Ovary (tissue), 9 donors: Measurements from ENCODE around the gene GPR89B. TPM values are rescaled to one million over a fixed set of nuclear protein-coding genes. Genes with fewer than 3 reads are reported as not detected.

Experiments
- DNase-seq, 5 donors: peaks; one replicate each; pipeline ENCODE4 v3.0.0-alpha.2; 2019 to 2020
- H3K27ac ChIP-seq, 2 donors: fragments of 200-600 bp; one replicate each; pipeline versions ENCODE4 v1.5.1 to v1.8.0; 2019 to 2022
- H3K27me3 ChIP-seq: fragments of 200-600 bp; one replicate; pipeline ENCODE4 v1.8.0; 2022
- H3K36me3 ChIP-seq: fragments of 200-600 bp; sonication (generic); one replicate; pipeline ENCODE4 v1.5.1; 2019
- H3K4me1 ChIP-seq: one replicate; pipeline ENCODE4 v1.8.1; 2013; ENCODE audit warnings: mild to moderate bottlenecking, moderate library complexity; ENCODE audit not compliant: insufficient read depth
- H3K4me3 ChIP-seq: fragments of 200-600 bp; sonication (generic); one replicate; pipeline ENCODE4 v1.5.1; 2017
- H3K9me3 ChIP-seq, 2 donors: fragments of 200-600 bp in 1 of 2; sonication (generic) in 1 of 2; one replicate each; pipeline versions ENCODE4 v1.5.1 to v1.8.1; 2013 to 2019; ENCODE audit warnings: mild to moderate bottlenecking in 1 of 2, moderate library complexity in 1 of 2
- EP300 ChIP-seq: sonication (generic); formaldehyde crosslinking; IDR thresholded peaks from one replicate; pipeline ENCODE4 v1.6.1; 2017; ENCODE audit warnings: antibody characterized with exemption
- POLR2A ChIP-seq: fragments of 450-650 bp; IDR thresholded peaks from one replicate; pipeline ENCODE4 v1.6.1; 2017; ENCODE audit warnings: antibody characterized with exemption, mild to moderate bottlenecking, moderate library complexity
- WGBS, 3 donors: extraction: QIAGEN DNeasy Blood & Tissue Kit in 1 of 3; methylation state at CpG; one replicate each; pipeline versions ENCODE4 v1.1.5 to v1.1.7; 2013 to 2017; 5-methylcytosine and 5-hydroxymethylcytosine counted together
- intact Hi-C, 4 donors: fragments of 100-400 bp; cut with DNase I; formaldehyde crosslinking; loops; one replicate each; pipeline versions ENCODE4 v1.11.0 to v1.15.1; 2022 to 2023
- polyA plus RNA-seq, 2 donors: library from polyadenylated mRNA; stranded (reverse); fragments of 200-250 nt in 1 of 2; fragments of 350-450 nt in 1 of 2; fragmentation: Illumina TruSeq in 1 of 2; extraction: RNeasy Lipid Tissue Mini Kit (QIAGEN cat#74804) in 1 of 2; gene quantifications; one replicate each; pipeline ENCODE4 v1.2.3, GENCODE V29; 2013 to 2014
- total RNA-seq, 7 donors: library from RNA; depleted of rRNA in 2 of 7; stranded (reverse); fragments of >200 nt in 2 of 7; fragmentation: NEBNext Ultra II Directional in 3 of 7; extraction: Animal tissue kit (Norgen Biotek cat#: 25700) in 3 of 7; gene quantifications; one replicate each; pipeline versions ENCODE4 v1.1.0 to v1.2.4, GENCODE V29; 2016 to 2023
- TF ChIP-seq, protein P1 (sequence below), 3 donors: fragments of 450-650 bp in 2 of 3; fragments of 200-600 bp in 1 of 3; IDR thresholded peaks; one replicate each; pipeline versions ENCODE4 v1.5.1 to v1.8.0; 2016 to 2022; ENCODE audit warnings: antibody characterized with exemption in 3 of 3, mild to moderate bottlenecking in 1 of 3
- donor health status: DM: no; HTN: no; CAD: no; lungs with moderate emphysema.
- donor health status: DM: no; HTN: no; CAD: no.
- donor health status: Bipolar disorder and iron deficiency.
- donor health status: DM: yes; HTN: yes; CAD: no.
- donor health status: DM: no; HTN: no; CAD: no.
- donor health status: DM: yes; HTN: yes; CAD: no.

GPR89B gene
- total and polyA plus RNA-seq, 9 donors = 7.5 to 17.6 (median 13.7) TPM

DNA sequence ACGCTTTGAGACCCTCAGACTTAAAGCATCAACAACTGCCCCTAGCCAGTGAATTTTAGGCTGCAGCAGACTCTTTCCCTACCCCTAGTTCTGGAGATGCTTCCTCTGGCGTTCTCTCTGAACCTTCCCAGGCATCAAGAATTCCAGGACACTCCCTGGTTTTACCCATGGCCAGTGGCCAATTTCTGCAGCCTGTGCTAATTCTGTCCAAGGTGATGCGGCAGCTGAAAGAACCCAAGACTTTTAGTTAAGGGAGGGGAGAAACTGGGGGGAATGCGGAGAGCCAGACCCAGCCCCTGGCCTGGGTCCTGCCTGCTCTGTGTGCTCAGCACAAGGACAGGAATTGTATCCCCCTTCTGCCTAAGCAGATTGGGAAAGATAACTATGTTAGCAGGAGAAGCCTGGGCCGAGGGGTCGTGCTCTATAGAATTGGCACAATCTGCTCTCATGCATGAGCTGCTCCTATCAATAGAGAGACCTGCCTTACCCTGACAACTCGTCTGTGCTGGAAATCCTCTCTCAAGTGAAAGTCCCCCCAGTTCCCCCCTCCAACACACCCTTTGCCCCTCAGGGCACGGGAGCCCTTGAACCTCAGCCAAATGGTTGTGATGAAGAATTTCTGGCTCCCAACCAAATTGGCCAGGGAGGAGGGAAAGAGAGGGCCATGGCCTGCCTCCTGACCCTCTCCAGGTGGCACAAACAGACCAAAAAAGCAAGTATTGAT lies 31.0 kb upstream of the GPR89B start:
- DNase-seq = no peak
- intact Hi-C loops = no loop called here
- no peaks in the 10 kb centered on the region for H3K4me1 ChIP-seq
- 30 to 33% (median 30%) methylated on average over 8 of the region's 8 CpGs for WGBS, 3 donors
- TF ChIP-seq, protein P1, sequence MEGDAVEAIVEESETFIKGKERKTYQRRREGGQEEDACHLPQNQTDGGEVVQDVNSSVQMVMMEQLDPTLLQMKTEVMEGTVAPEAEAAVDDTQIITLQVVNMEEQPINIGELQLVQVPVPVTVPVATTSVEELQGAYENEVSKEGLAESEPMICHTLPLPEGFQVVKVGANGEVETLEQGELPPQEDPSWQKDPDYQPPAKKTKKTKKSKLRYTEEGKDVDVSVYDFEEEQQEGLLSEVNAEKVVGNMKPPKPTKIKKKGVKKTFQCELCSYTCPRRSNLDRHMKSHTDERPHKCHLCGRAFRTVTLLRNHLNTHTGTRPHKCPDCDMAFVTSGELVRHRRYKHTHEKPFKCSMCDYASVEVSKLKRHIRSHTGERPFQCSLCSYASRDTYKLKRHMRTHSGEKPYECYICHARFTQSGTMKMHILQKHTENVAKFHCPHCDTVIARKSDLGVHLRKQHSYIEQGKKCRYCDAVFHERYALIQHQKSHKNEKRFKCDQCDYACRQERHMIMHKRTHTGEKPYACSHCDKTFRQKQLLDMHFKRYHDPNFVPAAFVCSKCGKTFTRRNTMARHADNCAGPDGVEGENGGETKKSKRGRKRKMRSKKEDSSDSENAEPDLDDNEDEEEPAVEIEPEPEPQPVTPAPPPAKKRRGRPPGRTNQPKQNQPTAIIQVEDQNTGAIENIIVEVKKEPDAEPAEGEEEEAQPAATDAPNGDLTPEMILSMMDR (IDR thresholded peaks at IDR 0.05) = no peak
- TF ChIP-seq EP300 (no peak), POLR2A (no peak)
- no peaks in the 10 kb centered on the region for H3K36me3 ChIP-seq
- H3K4me3 ChIP-seq = no peak overlapping the region
- H3K27ac ChIP-seq = no peak overlapping the region
- no peaks in the 10 kb centered on the region for H3K9me3 ChIP-seq
- no peaks in the 10 kb centered on the region for H3K27me3 ChIP-seq

DNA sequence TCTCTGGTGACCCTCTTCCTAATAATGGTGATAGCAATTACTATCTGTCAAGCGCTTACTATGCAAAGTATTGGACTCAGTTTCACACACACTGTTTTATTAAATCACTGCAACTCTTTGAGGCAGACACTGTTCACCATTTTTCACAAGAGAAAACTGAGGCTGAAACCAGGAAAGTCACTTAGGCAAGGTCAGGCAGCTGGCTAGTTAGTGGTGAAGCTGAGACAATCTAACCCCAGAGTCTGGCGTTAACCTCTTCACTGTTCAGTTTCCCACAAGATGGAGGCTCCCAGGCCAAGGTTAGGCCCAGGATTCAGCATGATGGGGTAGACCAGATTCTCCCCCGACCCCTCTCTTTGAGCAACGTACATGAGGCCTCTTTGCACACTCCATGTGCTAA lies 30.4 kb upstream of the GPR89B start:
- no peaks in the 10 kb centered on the region for H3K27me3 ChIP-seq
- no peaks in the 10 kb centered on the region for H3K4me1 ChIP-seq
- intact Hi-C loops = no loop called here
- H3K4me3 ChIP-seq = no peak overlapping the region
- no peak overlapping the region for H3K27ac ChIP-seq
- no peak for DNase-seq
- no peaks in the 10 kb centered on the region for H3K9me3 ChIP-seq
- TF ChIP-seq POLR2A (no peak), EP300 (no peak)
- TF ChIP-seq, protein P1 (IDR thresholded peaks at IDR 0.05) = no peak
- WGBS, 3 donors = 79 to 91% (median 79%) methylated on average over 4 of the region's 4 CpGs
- H3K36me3 ChIP-seq = no peaks in the 10 kb centered on the region

DNA sequence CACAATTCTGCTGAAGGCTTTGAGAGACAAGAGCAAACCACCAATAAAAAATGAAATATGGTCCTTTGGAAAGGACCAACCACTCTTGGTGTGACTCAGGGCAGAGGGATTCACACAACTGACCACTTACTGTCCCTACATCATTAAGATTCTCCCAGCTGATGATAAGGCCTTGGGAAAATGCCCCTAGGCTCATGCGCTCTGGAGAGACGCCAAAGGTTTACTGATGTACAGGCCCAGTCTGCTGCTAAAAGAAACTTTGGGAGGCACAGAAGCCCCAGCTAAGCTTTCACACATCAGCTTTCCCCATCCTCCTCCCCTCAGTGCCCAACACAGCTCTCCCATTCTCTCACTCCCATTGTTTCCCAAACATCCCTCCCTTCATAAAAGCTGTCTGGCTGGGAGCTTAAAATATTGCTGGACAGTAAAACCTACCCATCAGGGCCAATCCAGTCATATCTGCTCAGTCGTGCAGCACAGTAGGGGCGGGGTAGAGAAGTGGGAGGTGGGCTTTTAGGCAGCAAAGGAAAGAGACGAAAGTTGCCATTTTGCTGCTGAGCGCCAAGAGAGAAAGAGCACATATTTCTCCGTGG lies 25.9 kb upstream of the GPR89B start, which contains the start of gene GJA8:
Gene GJA8 (plus strand): TSS at position 543 of the 593 bp plus-strand sequence. CDS start 5,161 bp downstream, outside the sequence.
- TF ChIP-seq, protein P1 (IDR thresholded peaks at IDR 0.05) = no peak
- TF ChIP-seq EP300 = no peak
- TF ChIP-seq POLR2A = no peak
- no peaks in the 10 kb centered on the region for H3K36me3 ChIP-seq
- no peak within 1 kb of the TSS for H3K27ac ChIP-seq
- intact Hi-C loops = no loop called here
- DNase-seq = no peak
- no peaks in the 10 kb centered on the region for H3K9me3 ChIP-seq
- H3K4me1 ChIP-seq = no peaks in the 10 kb centered on the region
- H3K27me3 ChIP-seq = no peaks in the 10 kb centered on the region
- H3K4me3 ChIP-seq = no peak within 1 kb of the TSS
- WGBS, 3 donors = 65 to 76% (median 70%) methylated on average over 7 of the region's 7 CpGs

DNA sequence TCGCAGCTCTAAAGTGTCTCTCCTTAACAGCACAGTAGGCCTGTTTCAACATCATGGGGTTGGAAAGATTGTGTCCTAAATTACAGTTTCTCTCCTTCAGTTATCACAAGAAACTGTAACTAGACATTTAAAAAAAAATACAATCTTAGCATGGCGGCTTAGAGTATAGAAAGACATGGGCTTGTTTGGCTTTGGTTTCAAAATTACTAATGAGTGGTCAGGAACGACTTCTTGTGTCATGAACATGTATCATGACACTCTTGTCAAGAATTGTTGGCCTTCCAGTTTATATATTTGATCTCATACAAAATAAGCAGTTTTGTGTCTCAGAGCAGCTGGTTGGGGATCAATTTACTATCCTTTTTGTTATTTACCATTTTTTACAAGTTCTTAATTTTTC lies 23.5 kb upstream of the GPR89B start:
- H3K4me3 ChIP-seq = no peak overlapping the region
- H3K27me3 ChIP-seq = no peaks in the 10 kb centered on the region
- 84 to 87% (median 86%) methylated on average over 3 of the region's 3 CpGs for WGBS, 3 donors
- no peak overlapping the region for H3K27ac ChIP-seq
- no peaks in the 10 kb centered on the region for H3K36me3 ChIP-seq
- no peaks in the 10 kb centered on the region for H3K9me3 ChIP-seq
- intact Hi-C loops = no loop called here
- H3K4me1 ChIP-seq = no peaks in the 10 kb centered on the region
- DNase-seq = no peak
- no peak for TF ChIP-seq EP300
- TF ChIP-seq, protein P1 (IDR thresholded peaks at IDR 0.05) = no peak
- no peak for TF ChIP-seq POLR2A
